Measurements from ENCODE around the gene GSE1. TPM values are rescaled to one million over a fixed set of nuclear protein-coding genes. Genes with fewer than 3 reads are reported as not detected.

Gene GSE1
- total RNA-seq, 1 experiment from 2014 or later = 1.9 TPM

DNA sequence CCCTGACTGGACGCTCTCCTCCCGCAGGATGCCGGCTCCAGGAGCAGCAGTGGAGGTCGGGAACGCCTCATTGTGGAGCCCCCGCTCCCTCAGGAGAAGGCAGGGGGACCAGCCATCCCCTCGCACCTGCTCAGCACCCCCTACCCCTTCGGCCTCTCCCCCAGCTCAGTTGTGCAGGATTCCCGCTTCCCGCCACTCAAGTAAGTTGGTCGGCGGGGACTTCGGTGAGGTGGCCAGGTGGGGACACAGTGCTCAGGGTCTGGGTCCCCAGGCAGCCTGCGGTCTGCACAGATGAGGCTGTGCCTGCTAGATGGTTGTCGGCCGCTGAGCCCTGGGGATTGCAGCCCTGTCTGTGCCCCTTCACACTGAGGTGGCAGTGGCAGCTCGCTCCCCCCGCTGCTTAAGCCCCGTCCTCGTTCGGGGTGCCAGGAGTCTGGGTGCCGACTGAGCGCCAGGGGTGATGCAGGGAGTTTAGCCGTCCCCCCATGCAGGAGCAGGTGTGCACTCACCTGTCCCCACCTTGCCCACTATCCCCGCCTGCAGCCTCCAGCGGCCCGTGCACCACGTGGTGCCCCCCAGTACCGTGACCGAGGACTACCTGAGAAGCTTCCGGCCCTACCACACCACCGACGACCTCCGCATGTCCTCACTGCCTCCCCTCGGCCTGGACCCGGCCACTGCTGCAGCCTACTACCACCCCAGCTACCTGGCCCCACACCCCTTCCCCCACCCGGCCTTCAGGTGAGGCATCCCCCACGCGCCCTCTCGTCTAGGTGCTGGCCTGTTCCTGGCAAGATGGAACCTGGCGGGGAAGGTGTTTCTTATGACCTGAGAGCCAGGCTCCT, 41.4 kb downstream of the GSE1 start:
- Histone ChIP-seq H3K4me2 (ENCODE audit: low read depth, low read length, poor library complexity, severe bottlenecking) (no peak overlapping the region), H3K9ac (ENCODE audit: low read length) (no peak overlapping the region), H3K27me3 (ENCODE audit: low read length) (no peaks in the 10 kb centered on the region), H3K79me2 (ENCODE audit: low read length) (no peaks in the 10 kb centered on the region), H3K9me3 (ENCODE audit: low read length) (no peaks in the 10 kb centered on the region), H3K9me2 (replicated peaks; ENCODE audit: insufficient read depth, low read length) (no peaks in the 10 kb centered on the region), H3K27ac (ENCODE audit: low read length) (no peak overlapping the region), H3K4me1 (ENCODE audit: low read length) (peaks cover 17% of the 10 kb centered on the region), H4K20me1 (ENCODE audit: insufficient read depth, low read depth, low read length) (peaks cover 18% of the 10 kb centered on the region; the same call in 1 of the 2 replicates), H2AFZ (ENCODE audit: low read length) (no peak overlapping the region), H3K4me3 (ENCODE audit: low read length) (no peak overlapping the region), H3K36me3 (ENCODE audit: insufficient read depth, low read length) (no peaks in the 10 kb centered on the region)
- no peak for DNase-seq

GRCh38 chr16:85655216-85656129, 42.4 kb downstream of the GSE1 start:
- Histone ChIP-seq H3K4me1 (ENCODE audit: low read length) (peaks cover 7% of the 10 kb centered on the region), H3K9me3 (ENCODE audit: low read length) (no peaks in the 10 kb centered on the region), H3K4me2 (ENCODE audit: low read depth, low read length, poor library complexity, severe bottlenecking) (no peak overlapping the region), H3K9ac (ENCODE audit: low read length) (no peak overlapping the region), H3K79me2 (ENCODE audit: low read length) (no peaks in the 10 kb centered on the region), H3K4me3 (ENCODE audit: low read length) (no peak overlapping the region), H3K27me3 (ENCODE audit: low read length) (no peaks in the 10 kb centered on the region), H3K36me3 (ENCODE audit: insufficient read depth, low read length) (no peaks in the 10 kb centered on the region), H3K27ac (ENCODE audit: low read length) (no peak overlapping the region), H3K9me2 (replicated peaks; ENCODE audit: insufficient read depth, low read length) (no peaks in the 10 kb centered on the region), H4K20me1 (ENCODE audit: insufficient read depth, low read depth, low read length) (peaks cover 13% of the 10 kb centered on the region; the same call in 1 of the 2 replicates), H2AFZ (ENCODE audit: low read length) (no peak overlapping the region)
- no peak for DNase-seq

- Histone ChIP-seq H3K36me3 (ENCODE audit: insufficient read depth, low read length) (no peaks in the 10 kb centered on the region), H4K20me1 (ENCODE audit: insufficient read depth, low read depth, low read length) (peaks cover 13% of the 10 kb centered on the region; the same call in 1 of the 2 replicates), H3K9ac (ENCODE audit: low read length) (no peak overlapping the region), H3K4me2 (ENCODE audit: low read depth, low read length, poor library complexity, severe bottlenecking) (no peak overlapping the region), H3K4me3 (ENCODE audit: low read length) (no peak overlapping the region), H3K79me2 (ENCODE audit: low read length) (no peaks in the 10 kb centered on the region), H3K9me2 (replicated peaks; ENCODE audit: insufficient read depth, low read length) (no peaks in the 10 kb centered on the region), H2AFZ (ENCODE audit: low read length) (no peak overlapping the region), H3K27ac (ENCODE audit: low read length) (no peak overlapping the region), H3K4me1 (ENCODE audit: low read length) (no peaks in the 10 kb centered on the region), H3K27me3 (ENCODE audit: low read length) (no peaks in the 10 kb centered on the region), H3K9me3 (ENCODE audit: low read length) (no peaks in the 10 kb centered on the region)
- no peak for DNase-seq
Measured at GRCh38 chr16:85656351-85657266, 43.5 kb downstream of the GSE1 start.

DNA sequence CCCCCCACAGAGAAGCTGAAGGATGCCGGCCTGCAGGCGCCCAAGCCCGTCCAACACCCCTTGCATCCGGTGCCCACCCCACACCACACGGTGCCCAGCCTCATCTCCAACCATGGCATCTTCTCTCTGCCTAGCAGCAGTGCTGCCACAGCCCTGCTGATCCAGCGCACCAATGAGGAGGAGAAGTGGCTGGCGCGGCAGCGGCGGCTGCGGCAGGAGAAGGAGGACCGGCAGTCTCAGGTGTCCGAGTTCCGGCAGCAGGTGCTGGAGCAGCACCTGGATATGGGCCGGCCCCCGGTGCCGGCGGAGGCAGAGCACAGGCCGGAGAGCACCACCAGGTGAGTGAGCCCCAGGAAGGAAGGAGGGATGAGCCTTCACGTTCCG, 44.1 kb downstream of the GSE1 start:
- no peak for DNase-seq
- Histone ChIP-seq H3K4me2 (ENCODE audit: low read depth, low read length, poor library complexity, severe bottlenecking) (no peak overlapping the region), H3K27me3 (ENCODE audit: low read length) (no peaks in the 10 kb centered on the region), H3K4me1 (ENCODE audit: low read length) (no peaks in the 10 kb centered on the region), H4K20me1 (ENCODE audit: insufficient read depth, low read depth, low read length) (peaks cover 13% of the 10 kb centered on the region; the same call in 1 of the 2 replicates), H3K79me2 (ENCODE audit: low read length) (no peaks in the 10 kb centered on the region), H3K36me3 (ENCODE audit: insufficient read depth, low read length) (no peaks in the 10 kb centered on the region), H3K27ac (ENCODE audit: low read length) (no peak overlapping the region), H3K9me2 (replicated peaks; ENCODE audit: insufficient read depth, low read length) (no peaks in the 10 kb centered on the region), H3K9me3 (ENCODE audit: low read length) (no peaks in the 10 kb centered on the region), H2AFZ (ENCODE audit: low read length) (no peak overlapping the region), H3K4me3 (ENCODE audit: low read length) (no peak overlapping the region), H3K9ac (ENCODE audit: low read length) (no peak overlapping the region)

DNA sequence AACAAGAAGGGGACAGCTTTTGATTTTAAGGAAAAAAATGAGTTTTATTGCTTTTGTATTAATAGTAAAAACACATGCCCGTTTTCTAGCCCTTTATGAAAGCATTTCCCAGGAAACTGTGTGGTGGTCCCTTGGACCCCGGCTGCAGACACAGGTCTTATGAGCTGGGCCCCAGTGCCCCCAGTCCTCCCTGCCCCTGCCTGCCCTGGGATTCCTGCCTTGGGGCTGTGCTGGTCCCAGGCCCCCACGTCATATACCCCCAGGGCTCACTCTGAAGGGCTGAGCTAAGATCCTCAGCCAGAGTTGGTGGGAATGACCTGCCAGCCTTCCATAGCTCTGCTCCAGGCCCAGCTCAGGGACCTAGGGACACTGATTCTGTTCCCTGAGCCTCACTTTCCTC, 44.9 kb downstream of the GSE1 start:
- Histone ChIP-seq H3K4me1 (ENCODE audit: low read length) (no peaks in the 10 kb centered on the region), H3K9ac (ENCODE audit: low read length) (no peak overlapping the region), H3K4me3 (ENCODE audit: low read length) (no peak overlapping the region), H3K79me2 (ENCODE audit: low read length) (no peaks in the 10 kb centered on the region), H3K27ac (ENCODE audit: low read length) (no peak overlapping the region), H3K9me3 (ENCODE audit: low read length) (no peaks in the 10 kb centered on the region), H3K27me3 (ENCODE audit: low read length) (no peaks in the 10 kb centered on the region), H3K36me3 (ENCODE audit: insufficient read depth, low read length) (no peaks in the 10 kb centered on the region), H2AFZ (ENCODE audit: low read length) (no peak overlapping the region), H3K9me2 (replicated peaks; ENCODE audit: insufficient read depth, low read length) (no peaks in the 10 kb centered on the region), H4K20me1 (ENCODE audit: insufficient read depth, low read depth, low read length) (peaks cover 13% of the 10 kb centered on the region; the same call in 1 of the 2 replicates), H3K4me2 (ENCODE audit: low read depth, low read length, poor library complexity, severe bottlenecking) (no peak overlapping the region)
- no peak for DNase-seq

- Histone ChIP-seq H3K27me3 (ENCODE audit: low read length) (no peaks in the 10 kb centered on the region), H2AFZ (ENCODE audit: low read length) (no peak overlapping the region), H3K36me3 (ENCODE audit: insufficient read depth, low read length) (no peaks in the 10 kb centered on the region), H3K79me2 (ENCODE audit: low read length) (no peaks in the 10 kb centered on the region), H3K4me2 (ENCODE audit: low read depth, low read length, poor library complexity, severe bottlenecking) (no peak overlapping the region), H3K9ac (ENCODE audit: low read length) (no peak overlapping the region), H4K20me1 (ENCODE audit: insufficient read depth, low read depth, low read length) (peaks cover 13% of the 10 kb centered on the region; the same call in 1 of the 2 replicates), H3K27ac (ENCODE audit: low read length) (no peak overlapping the region), H3K9me3 (ENCODE audit: low read length) (no peaks in the 10 kb centered on the region), H3K9me2 (replicated peaks; ENCODE audit: insufficient read depth, low read length) (no peaks in the 10 kb centered on the region), H3K4me1 (ENCODE audit: low read length) (no peaks in the 10 kb centered on the region), H3K4me3 (ENCODE audit: low read length) (no peak overlapping the region)
- no peak for DNase-seq
Measured at GRCh38 chr16:85658504-85659326, 45.6 kb downstream of the GSE1 start.

DNA sequence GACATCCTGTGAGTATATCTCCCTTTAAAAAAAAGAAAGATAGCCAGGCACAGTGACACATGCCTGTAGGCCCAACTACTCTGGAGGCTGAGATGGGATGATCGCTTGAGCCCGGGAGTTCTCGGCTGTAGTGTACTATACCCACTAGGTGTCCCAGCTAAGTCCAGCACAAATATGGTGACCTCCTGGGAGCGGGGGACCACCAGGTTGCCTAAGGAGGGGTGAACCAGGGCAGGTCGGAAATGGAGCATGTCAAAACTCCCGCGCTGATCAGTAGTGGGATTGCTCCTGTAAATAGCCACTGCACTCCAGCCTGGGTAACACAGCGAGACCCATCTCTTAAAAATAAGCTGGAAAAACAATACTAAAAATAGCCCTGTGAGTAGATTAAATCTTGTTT, 46.2 kb downstream of the GSE1 start:
- no peak overlapping the region for H3K27ac ChIP-seq (ENCODE audit: low read length)
- peaks cover 13% of the 10 kb centered on the region; the same call in 1 of the 2 replicates for H4K20me1 ChIP-seq (ENCODE audit: insufficient read depth, low read depth, low read length)
- no peak overlapping the region for H2AFZ ChIP-seq (ENCODE audit: low read length)
- no peaks in the 10 kb centered on the region for H3K27me3 ChIP-seq (ENCODE audit: low read length)
- no peak overlapping the region for H3K4me3 ChIP-seq (ENCODE audit: low read length)
- H3K4me2 ChIP-seq (ENCODE audit: low read depth, low read length, poor library complexity, severe bottlenecking) = no peak overlapping the region
- no peaks in the 10 kb centered on the region for H3K79me2 ChIP-seq (ENCODE audit: low read length)
- H3K36me3 ChIP-seq (ENCODE audit: insufficient read depth, low read length) = no peaks in the 10 kb centered on the region
- no peak for DNase-seq
- no peaks in the 10 kb centered on the region for H3K4me1 ChIP-seq (ENCODE audit: low read length)
- no peaks in the 10 kb centered on the region for H3K9me3 ChIP-seq (ENCODE audit: low read length)
- no peak overlapping the region for H3K9ac ChIP-seq (ENCODE audit: low read length)
- H3K9me2 ChIP-seq (replicated peaks; ENCODE audit: insufficient read depth, low read length) = no peaks in the 10 kb centered on the region

Measured in Karpas-422 (cell line).